HG03442 (cell line): ENCODE data around the gene TESK2.
A peak's percentile ranks its signal among the peaks of the same experiment; 100 is the strongest.

ENCODE experiments used
- ATAC-seq: cut with Tn5 transposase; IDR thresholded peaks from one replicate; pipeline ENCODE4 v1.9.1; 2021; ENCODE audit warnings: mild to moderate bottlenecking, moderate library complexity; ENCODE audit not compliant: unreplicated experiment

Gene TESK2

DNA sequence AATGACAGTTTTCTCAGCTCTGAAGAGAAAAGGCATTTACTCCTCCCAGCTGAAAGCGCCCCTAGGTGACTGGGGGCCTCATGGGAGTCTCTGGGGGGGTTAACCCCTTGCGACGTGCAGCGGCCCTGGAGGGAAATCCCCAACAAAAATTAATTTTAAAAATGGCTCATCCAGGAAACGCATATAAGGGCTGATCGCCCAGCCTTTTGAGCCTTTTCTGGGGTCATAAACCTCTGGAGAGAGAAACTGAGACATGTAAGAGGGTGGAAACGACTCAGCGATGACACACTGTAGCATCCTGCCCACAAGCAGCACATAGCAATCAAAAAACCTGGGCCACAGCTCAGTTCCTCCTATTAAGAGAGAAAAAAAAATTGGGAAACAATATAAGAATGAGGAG is 184.6 kb downstream of the TESK2 start:
- no peak for ATAC-seq

GRCh38 chr1:45305231-45305630 is 185.7 kb downstream of the TESK2 start:
- ATAC-seq, result no peak

GRCh38 chr1:45304311-45305081 is 186.5 kb downstream of the TESK2 start:
- ATAC-seq, result peak; percentile 1

- ATAC-seq, result peak; percentile 59
These were observed 187.2 kb downstream of the TESK2 start for GRCh38 chr1:45303520-45304310.

DNA sequence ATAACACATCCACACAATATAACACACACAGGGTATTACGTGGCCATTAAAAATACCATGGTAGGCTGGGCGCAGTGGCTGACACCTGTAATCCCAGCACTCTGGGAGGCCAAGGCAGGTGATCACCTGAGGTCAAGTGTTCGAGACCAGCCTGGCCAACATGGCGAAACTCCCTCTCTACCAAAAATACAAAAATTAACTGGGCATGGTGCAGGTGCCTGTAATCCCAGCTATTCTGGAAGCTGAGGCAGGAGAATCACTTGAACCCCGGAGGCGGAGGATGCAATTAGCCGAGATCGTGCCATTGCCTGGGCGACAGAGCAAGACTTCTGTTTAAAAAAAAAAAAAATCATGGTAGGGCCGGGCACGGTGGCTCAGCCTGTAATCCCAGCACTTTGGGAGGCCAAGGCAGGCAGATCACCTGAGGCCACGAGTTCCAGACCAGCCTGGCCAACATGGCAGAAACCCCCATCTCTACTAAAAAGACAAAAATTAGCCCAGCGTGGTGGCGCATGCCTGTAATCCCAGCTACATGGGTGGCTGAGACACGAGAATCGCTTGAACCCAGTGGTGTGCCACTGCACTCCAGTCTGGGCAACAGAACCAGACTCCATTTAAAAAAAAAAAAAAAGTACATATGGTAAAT is 188.3 kb downstream of the TESK2 start:
- no peak for ATAC-seq

DNA sequence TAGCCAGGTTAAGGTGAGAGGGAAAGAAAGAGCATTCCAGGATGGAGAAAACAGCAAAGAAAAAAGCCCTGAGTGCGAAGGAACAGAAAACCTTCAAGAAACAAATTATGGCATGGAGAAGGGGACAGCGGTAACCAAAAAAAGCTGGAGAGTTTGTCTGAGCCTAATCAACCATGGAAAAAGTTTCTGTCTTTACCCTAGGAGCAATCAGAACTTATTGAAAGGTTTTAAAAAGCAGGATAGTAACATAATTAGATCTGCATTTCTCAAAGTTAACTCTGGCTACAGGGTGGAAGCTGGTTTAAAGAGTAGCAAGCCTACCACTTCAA is 190.3 kb downstream of the TESK2 start:
- ATAC-seq, result no peak

GRCh38 chr1:45299981-45300668 is 190.8 kb downstream of the TESK2 start:
- no peak for ATAC-seq

GRCh38 chr1:45299296-45299695 is 191.7 kb downstream of the TESK2 start:
- ATAC-seq, result no peak

- no peak for ATAC-seq
These were observed 193.2 kb downstream of the TESK2 start for GRCh38 chr1:45297666-45298356.
